LNCAP (cell line): ENCODE measurements around the gene KRTAP10-3.

Source experiments
- CTCF ChIP-seq: fragments of 450-650 bp; IDR thresholded peaks from 2 replicates; pipeline ENCODE4 v1.5.1; 2017; ENCODE audit warnings: mild to moderate bottlenecking

Gene KRTAP10-3

DNA sequence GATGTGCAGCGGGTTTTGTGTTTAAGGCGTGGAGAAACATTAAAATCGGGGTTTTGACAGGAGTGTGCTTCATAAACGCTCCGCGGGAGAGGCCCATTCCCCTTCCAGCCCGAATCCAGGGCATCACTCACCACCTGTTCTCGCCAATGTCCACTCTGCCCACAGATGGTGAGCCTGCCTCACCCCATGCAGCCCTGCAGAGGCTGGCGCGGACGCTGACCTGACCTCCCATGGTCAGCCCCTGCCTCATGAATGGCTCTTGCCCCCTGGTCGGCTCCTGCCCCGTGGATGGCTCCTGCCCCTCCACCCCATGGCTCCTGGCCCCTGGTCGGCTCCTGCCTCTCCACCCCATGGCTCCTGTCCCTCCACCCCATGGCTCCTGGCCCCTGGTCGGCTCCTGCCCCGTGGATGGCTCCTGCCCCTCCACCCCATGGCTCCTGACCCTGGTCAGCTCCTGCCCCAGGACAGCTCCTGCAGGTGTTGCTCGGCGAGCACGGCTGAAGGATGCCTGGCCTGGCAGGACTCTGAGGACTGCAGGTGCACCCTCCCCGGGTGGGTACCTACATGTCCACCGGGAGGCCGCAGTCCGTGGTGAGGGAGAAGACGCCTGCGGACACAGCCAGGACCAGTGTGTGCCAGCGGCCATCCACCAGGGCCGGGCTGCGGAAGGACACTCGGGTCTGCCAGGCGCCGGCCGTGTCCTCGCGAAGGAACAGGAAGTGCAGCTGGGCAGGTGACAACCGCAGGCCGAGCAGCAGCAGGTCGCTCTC lies 25.3 kb downstream of the KRTAP10-3 start:
- no peak for TF ChIP-seq CTCF

DNA sequence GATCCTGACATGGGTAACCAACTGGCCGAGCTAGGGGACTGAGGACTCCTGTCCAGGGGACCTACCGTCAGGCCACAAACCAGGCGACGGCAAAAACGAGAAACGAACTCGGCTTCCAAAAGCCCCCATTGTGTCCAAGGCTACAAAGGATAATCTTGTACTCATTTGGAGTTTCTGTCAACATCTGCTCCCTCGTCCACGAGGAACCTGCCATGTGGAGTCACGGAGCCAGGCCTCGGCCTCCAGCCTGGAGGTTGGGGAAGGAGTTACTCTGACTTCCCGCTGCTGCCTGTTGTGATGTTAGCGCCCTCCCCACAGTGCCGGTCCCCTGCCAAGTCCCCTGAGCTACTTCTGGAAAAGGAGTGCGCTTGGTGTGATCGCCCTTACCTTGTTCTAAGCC lies 25.9 kb downstream of the KRTAP10-3 start:
- TF ChIP-seq CTCF = no peak

GRCh38 chr21:44531606-44532564 lies 26.7 kb downstream of the KRTAP10-3 start:
- no peak for TF ChIP-seq CTCF

- TF ChIP-seq CTCF = no peak
Observed at GRCh38 chr21:44530903-44531605, 27.5 kb downstream of the KRTAP10-3 start.

GRCh38 chr21:44530221-44530902 lies 28.2 kb downstream of the KRTAP10-3 start:
- TF ChIP-seq CTCF = no peak

- TF ChIP-seq CTCF = no peak
Observed at GRCh38 chr21:44529503-44530125, 29.0 kb downstream of the KRTAP10-3 start.
